Mesenchymal stem cell (in vitro differentiated cells and primary cell): ENCODE results near the gene TEFM. TPM values are rescaled to one million over a fixed set of nuclear protein-coding genes. Genes with fewer than 3 reads are reported as not detected.

ENCODE experiments used
- DNase-seq: peaks from one replicate; pipeline ENCODE4 v3.0.0-alpha.2; 2013
- H2AFZ ChIP-seq: one replicate; pipeline ENCODE4 v1.6.1; 2013; ENCODE audit warnings: low read depth, mild to moderate bottlenecking, control low read depth, inconsistent platforms, low read length, moderate library complexity
- H2AK5ac ChIP-seq: 2 replicates; pipeline ENCODE4 v1.6.1; 2013; ENCODE audit warnings: low read length, moderate library complexity, mild to moderate bottlenecking, inconsistent platforms; ENCODE audit not compliant: severe bottlenecking
- H2BK120ac ChIP-seq: one replicate; pipeline ENCODE4 v1.6.1; 2013; ENCODE audit warnings: low read depth, mild to moderate bottlenecking, inconsistent platforms, low read length, moderate library complexity
- H2BK12ac ChIP-seq, 2 experiments: one replicate each; pipeline ENCODE4 v1.6.1; 2013; ENCODE audit warnings: inconsistent platforms in 2 of 2, low read length in 2 of 2, mild to moderate bottlenecking in 2 of 2, moderate library complexity in 2 of 2, control low read depth in 1 of 2
- H2BK15ac ChIP-seq: one replicate; pipeline ENCODE4 v1.6.1; 2013; ENCODE audit warnings: mild to moderate bottlenecking, low read depth, inconsistent platforms; ENCODE audit not compliant: poor library complexity, severe bottlenecking
- H2BK5ac ChIP-seq: 2 replicates; pipeline ENCODE4 v1.6.1; 2013; ENCODE audit warnings: low read depth, mild to moderate bottlenecking, low read length, control low read depth, inconsistent platforms; ENCODE audit not compliant: poor library complexity, severe bottlenecking
- H3K14ac ChIP-seq, 2 experiments: one replicate each; pipeline ENCODE4 v1.6.1; 2013; ENCODE audit warnings: inconsistent platforms in 2 of 2, low read length in 2 of 2, control low read depth in 1 of 2, mild to moderate bottlenecking in 1 of 2, moderate library complexity in 1 of 2
- H3K18ac ChIP-seq, 2 experiments: one replicate each; pipeline ENCODE4 v1.6.1; 2013; ENCODE audit warnings: inconsistent platforms in 2 of 2, low read length in 2 of 2, control low read depth in 1 of 2, low read depth in 1 of 2, mild to moderate bottlenecking in 1 of 2
- H3K23ac ChIP-seq, 2 experiments: one replicate each; pipeline ENCODE4 v1.6.1; 2013; ENCODE audit warnings: inconsistent platforms in 2 of 2, low read length in 2 of 2, mild to moderate bottlenecking in 2 of 2, moderate library complexity in 2 of 2, control low read depth in 1 of 2
- H3K27ac ChIP-seq: 2 replicates; pipeline ENCODE4 v1.5.1; 2013; ENCODE audit warnings: mild to moderate bottlenecking, moderate library complexity, low read length, control low read depth, inconsistent platforms; ENCODE audit not compliant: poor library complexity, severe bottlenecking
- H3K27me3 ChIP-seq, 2 experiments: 2 replicates each; pipeline versions ENCODE4 v1.6.1 to v1.7.0; 2013; ENCODE audit warnings: low read length in 2 of 2, mild to moderate bottlenecking in 2 of 2, moderate library complexity in 2 of 2, control low read depth in 1 of 2, inconsistent platforms in 1 of 2; ENCODE audit not compliant: control insufficient read depth in 1 of 2, insufficient read depth in 1 of 2
- H3K36me3 ChIP-seq, 2 experiments: 2 replicates each; pipeline versions ENCODE4 v1.6.1 to v1.7.0; 2013; ENCODE audit warnings: low read length in 2 of 2, control low read depth in 1 of 2, inconsistent platforms in 1 of 2, low read depth in 1 of 2, mild to moderate bottlenecking in 1 of 2; ENCODE audit not compliant: insufficient read depth in 2 of 2, control insufficient read depth in 1 of 2
- H3K4ac ChIP-seq, 2 experiments: one replicate each; pipeline ENCODE4 v1.6.1; 2013; ENCODE audit warnings: inconsistent platforms in 2 of 2, low read length in 2 of 2, mild to moderate bottlenecking in 2 of 2, moderate library complexity in 2 of 2, control low read depth in 1 of 2, low read depth in 1 of 2
- H3K4me1 ChIP-seq: 2 replicates; pipeline ENCODE4 v1.6.1; 2013; ENCODE audit warnings: low read depth, low read length, control low read depth; ENCODE audit not compliant: control insufficient read depth, insufficient read depth
- H3K4me2 ChIP-seq: 2 replicates; pipeline ENCODE4 v1.6.1; 2013; ENCODE audit warnings: low read length, mild to moderate bottlenecking, inconsistent platforms; ENCODE audit not compliant: poor library complexity, severe bottlenecking
- H3K4me3 ChIP-seq, 2 experiments: 2 replicates each; pipeline versions ENCODE4 v1.5.1 to v1.7.0; 2013; ENCODE audit warnings: low read length in 2 of 2, mild to moderate bottlenecking in 2 of 2, control low read depth in 1 of 2, low read depth in 1 of 2; ENCODE audit not compliant: insufficient read depth in 1 of 2
- H3K79me1 ChIP-seq: replicated peaks from 2 replicates; pipeline ENCODE4 v1.6.1; 2013; ENCODE audit warnings: mild to moderate bottlenecking, control low read depth, low read length, inconsistent platforms; ENCODE audit not compliant: poor library complexity, severe bottlenecking
- H3K9ac ChIP-seq: 2 replicates; pipeline ENCODE4 v1.7.0; 2013; ENCODE audit warnings: mild to moderate bottlenecking, low read length, moderate library complexity
- H3K9me3 ChIP-seq: 2 replicates; pipeline ENCODE4 v1.7.0; 2013; ENCODE audit warnings: mild to moderate bottlenecking, low read length; ENCODE audit not compliant: control insufficient read depth
- H4K8ac ChIP-seq: one replicate; pipeline ENCODE4 v1.6.1; 2013; ENCODE audit warnings: inconsistent platforms, mild to moderate bottlenecking, low read length, moderate library complexity
- H4K91ac ChIP-seq: one replicate; pipeline ENCODE4 v1.6.1; 2013; ENCODE audit warnings: mild to moderate bottlenecking, low read length, inconsistent platforms
- whole genome bisulfite sequencing: methylation state at CpG from one replicate; pipeline ENCODE4 v1.1.7; 2013; ENCODE audit warnings: mixed read lengths; 5-methylcytosine and 5-hydroxymethylcytosine counted together
- small RNA-seq: library from polyadenylated mRNA; stranded (forward); fragments of <200 nt; extraction: miRNeasy Mini kit (QIAGEN cat#:217004); gene quantifications from one replicate; pipeline ENCODE3, GENCODE V24; 2013; ENCODE audit warnings: low read depth

TEFM gene

DNA sequence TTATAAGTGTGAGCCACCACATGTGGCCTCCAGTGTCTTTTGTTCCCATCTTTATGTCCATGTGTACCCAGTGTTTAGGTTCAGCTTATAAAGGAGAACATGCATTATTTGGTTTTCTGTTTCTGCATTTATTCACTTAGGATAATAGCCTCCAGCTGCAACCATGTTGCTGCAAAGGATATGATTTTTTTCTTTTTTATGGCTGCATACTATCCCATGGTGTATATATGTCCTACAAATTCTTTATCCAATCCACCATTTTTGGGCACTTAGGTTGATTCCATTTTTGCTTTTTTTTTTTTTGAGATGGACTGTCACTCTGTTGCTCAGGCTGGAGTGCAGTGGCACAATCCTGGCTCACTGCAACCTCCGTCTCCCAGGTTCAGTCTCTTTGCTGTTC, 41.4 kb downstream of the TEFM start:
- Histone ChIP-seq H2BK15ac (no peak overlapping the region), H3K27ac (no peak overlapping the region), H3K9me3 (no peaks in the 10 kb centered on the region), H3K14ac (no peak overlapping the region), H3K4me1 (no peaks in the 10 kb centered on the region), H3K4me3 (no peak overlapping the region), H2AFZ (no peak overlapping the region), H2BK12ac (no peak overlapping the region), H3K36me3 (peaks cover 12 to 15% of the 10 kb centered on the region in 2 experiments), H3K9ac (no peak overlapping the region), H3K27me3 (no peaks in the 10 kb centered on the region), H3K79me1 (peaks cover 3% of the 10 kb centered on the region), H3K18ac (no peak overlapping the region), H3K23ac (no peak overlapping the region), H4K91ac (no peak overlapping the region), H4K8ac (no peak overlapping the region), H2BK120ac (no peak overlapping the region), H3K4ac (no peak overlapping the region), H2BK5ac (no peak overlapping the region), H2AK5ac (no peak overlapping the region), H3K4me2 (no peak overlapping the region)
- WGBS, result 100% methylated on average over 1 of the region's 1 CpG
- DNase-seq, result no peak

- Histone ChIP-seq H3K4ac (no peak overlapping the region), H4K91ac (no peak overlapping the region), H3K4me3 (no peak overlapping the region), H3K18ac (no peak overlapping the region), H3K14ac (no peak overlapping the region), H3K4me2 (no peak overlapping the region), H3K9ac (no peak overlapping the region), H2AFZ (no peak overlapping the region), H3K9me3 (no peaks in the 10 kb centered on the region), H3K79me1 (peaks cover 5% of the 10 kb centered on the region), H2BK5ac (no peak overlapping the region), H4K8ac (no peak overlapping the region), H2AK5ac (no peak overlapping the region), H3K27ac (no peak overlapping the region), H2BK120ac (no peak overlapping the region), H2BK12ac (no peak overlapping the region), H3K36me3 (peaks cover 0 to 9% of the 10 kb centered on the region in 2 experiments), H3K23ac (no peak overlapping the region), H3K4me1 (peaks cover 2% of the 10 kb centered on the region), H3K27me3 (no peaks in the 10 kb centered on the region), H2BK15ac (no peak overlapping the region)
- WGBS, result 97% methylated on average over 5 of the region's 9 CpGs
- DNase-seq, result peak; percentile 24
Measured at GRCh38 chr17:30858556-30859250, 47.3 kb downstream of the TEFM start.

GRCh38 chr17:30854146-30854545, 51.9 kb downstream of the TEFM start:
- no peak overlapping the region for H4K8ac ChIP-seq
- WGBS, result 100% methylated on average over 3 of the region's 3 CpGs

More at GRCh38 chr17:30854146-30854545, 51.9 kb downstream of the TEFM start:
- H3K4me2 ChIP-seq, result no peak overlapping the region
- H3K4me3 ChIP-seq, result no peak overlapping the region
- peaks cover 2% of the 10 kb centered on the region for H3K4me1 ChIP-seq
- no peak overlapping the region for H3K14ac ChIP-seq
- no peak overlapping the region for H4K91ac ChIP-seq
- H3K27ac ChIP-seq, result no peak overlapping the region
- no peak for DNase-seq
- no peak overlapping the region for H2BK120ac ChIP-seq
- H3K9me3 ChIP-seq, result no peaks in the 10 kb centered on the region
- no peak overlapping the region for H3K23ac ChIP-seq
- no peak overlapping the region for H3K9ac ChIP-seq
- no peak overlapping the region for H2AFZ ChIP-seq
- H2AK5ac ChIP-seq, result no peak overlapping the region
- H3K18ac ChIP-seq, result no peak overlapping the region
- no peak overlapping the region for H3K4ac ChIP-seq
- H2BK12ac ChIP-seq, result no peak overlapping the region
- no peak overlapping the region for H2BK5ac ChIP-seq
- H2BK15ac ChIP-seq, result no peak overlapping the region
- peaks cover 0 to 3% of the 10 kb centered on the region in 2 experiments for H3K36me3 ChIP-seq
- H3K27me3 ChIP-seq, result no peaks in the 10 kb centered on the region
- H3K79me1 ChIP-seq, result peaks cover 2% of the 10 kb centered on the region

Small RNAs within 50 kb of the gene (small RNA-seq; reads per million reads assigned to genes)
- gene RNU6-298P, result not detected
